Natural killer cell (primary cell): Measurements from ENCODE around the gene ACAD9. TPM values are rescaled to one million over a fixed set of nuclear protein-coding genes. Genes with fewer than 3 reads are reported as not detected.

ENCODE experiments used
- ATAC-seq, 3 donors: fragments of 150-1000 bp in 2 of 3; fragments of 200-7000 bp in 1 of 3; cut with Tn5 transposase; 1 replicate in 1 of 3; 2 replicates in 2 of 3; pipeline ENCODE4 v1.10.0; 2021; ENCODE audit warnings: mild to moderate bottlenecking in 2 of 3, moderate library complexity in 2 of 3
- DNase-seq, 2 donors: peaks; one replicate each; pipeline versions ENCODE4 v3.0.0 to v3.0.0-alpha.2; 2013 to 2021; ENCODE audit warnings: mixed read lengths in 1 of 2
- H3K27ac ChIP-seq: one replicate; pipeline ENCODE4 v1.5.1; 2013; ENCODE audit warnings: mild to moderate bottlenecking, low read length
- H3K27me3 ChIP-seq: one replicate; pipeline ENCODE4 v1.6.1; 2013; ENCODE audit warnings: low read length; ENCODE audit not compliant: control insufficient read depth, insufficient read depth
- H3K36me3 ChIP-seq: one replicate; pipeline ENCODE4 v1.6.1; 2013; ENCODE audit warnings: low read length; ENCODE audit not compliant: control insufficient read depth, insufficient read depth
- H3K4me1 ChIP-seq: one replicate; pipeline ENCODE4 v1.6.1; 2013; ENCODE audit warnings: low read length; ENCODE audit not compliant: control insufficient read depth, insufficient read depth
- H3K4me3 ChIP-seq: one replicate; pipeline ENCODE4 v1.5.1; 2013; ENCODE audit warnings: low read length
- H3K9me3 ChIP-seq: one replicate; pipeline ENCODE4 v1.6.1; 2013; ENCODE audit warnings: low read length; ENCODE audit not compliant: control insufficient read depth, insufficient read depth
- H3K27ac Mint-ChIP-seq, 2 donors: one replicate each; pipeline ENCODE4 v1.8.0; 2022; ENCODE audit warnings: mild to moderate bottlenecking in 2 of 2, mixed read lengths in 2 of 2, moderate library complexity in 1 of 2
- H3K27me3 Mint-ChIP-seq, 2 donors: one replicate each; pipeline ENCODE4 v1.8.0; 2022; ENCODE audit warnings: low read depth in 2 of 2, mixed read lengths in 2 of 2
- H3K36me3 Mint-ChIP-seq: one replicate; pipeline ENCODE4 v1.8.0; 2022; ENCODE audit warnings: mixed read lengths
- H3K4me1 Mint-ChIP-seq, 2 donors: one replicate each; pipeline ENCODE4 v1.8.0; 2022; ENCODE audit warnings: mixed read lengths in 2 of 2
- H3K4me3 Mint-ChIP-seq: one replicate; pipeline ENCODE4 v1.8.0; 2022; ENCODE audit warnings: mild to moderate bottlenecking, moderate library complexity, mixed read lengths
- H3K9me3 Mint-ChIP-seq, 2 donors: one replicate each; pipeline ENCODE4 v1.8.0; 2022; ENCODE audit warnings: mixed read lengths in 2 of 2
- CTCF ChIP-seq: fragments of 200-600 bp; IDR thresholded peaks from one replicate; pipeline ENCODE4 v1.8.0; 2022; ENCODE audit warnings: antibody characterized with exemption
- WGBS: methylation state at CpG from one replicate; pipeline ENCODE4 v1.1.7; 2013; ENCODE audit warnings: missing lambda C conversion rate; ENCODE audit not compliant: insufficient coverage; 5-methylcytosine and 5-hydroxymethylcytosine counted together
- intact Hi-C: fragments of 100-400 bp; cut with micrococcal nuclease; formaldehyde crosslinking; loops from one replicate; pipeline ENCODE4 v1.14.2; 2022
- total RNA-seq, 4 donors: library from RNA; stranded (reverse); fragments of 120-200 nt in 1 of 4; gene quantifications; one replicate each; pipeline versions ENCODE4 v1.2.3 to v1.2.4, GENCODE V29; 2013 to 2022

The ACAD9 gene
- total RNA-seq, 3 donors from 2014 or later (not counting 1 experiment from before 2014, with no cell fraction given): 43.4 to 71.3 (median 54.2) TPM

- H3K27ac Mint-ChIP-seq: no peak overlapping the region
- H3K4me1 ChIP-seq: peaks cover 7% of the 10 kb centered on the region
- no peak overlapping the region for H3K4me3 Mint-ChIP-seq
- WGBS: 83% methylated on average over 8 of the region's 8 CpGs
- no peaks in the 10 kb centered on the region for H3K36me3 Mint-ChIP-seq
- H3K9me3 ChIP-seq: no peaks in the 10 kb centered on the region
- peaks cover 12 to 16% of the 10 kb centered on the region in 2 donors for H3K27me3 Mint-ChIP-seq
- no peak for ATAC-seq
- no peak for DNase-seq
- intact Hi-C loops: no loop called here
- no peaks in the 10 kb centered on the region for H3K36me3 ChIP-seq
- H3K4me1 Mint-ChIP-seq: peaks cover 10 to 18% of the 10 kb centered on the region in 2 donors
- TF ChIP-seq CTCF: no peak
- no peaks in the 10 kb centered on the region for H3K9me3 Mint-ChIP-seq
- no peak overlapping the region for H3K4me3 ChIP-seq
- H3K27ac ChIP-seq: no peak overlapping the region
- H3K27me3 ChIP-seq: no peaks in the 10 kb centered on the region
Measured at GRCh38 chr3:128873244-128874022, 6.0 kb upstream of the ACAD9 start.

- no peak overlapping the region for H3K27ac Mint-ChIP-seq
- Histone ChIP-seq H3K4me1 (peaks cover 16% of the 10 kb centered on the region), H3K36me3 (no peaks in the 10 kb centered on the region), H3K27ac (no peak overlapping the region), H3K9me3 (no peaks in the 10 kb centered on the region), H3K27me3 (no peaks in the 10 kb centered on the region), H3K4me3 (no peak overlapping the region)
- no peaks in the 10 kb centered on the region for H3K9me3 Mint-ChIP-seq
- no peak overlapping the region for H3K4me3 Mint-ChIP-seq
- H3K27me3 Mint-ChIP-seq: peaks cover 12 to 16% of the 10 kb centered on the region in 2 donors
- intact Hi-C loops: no loop called here
- H3K4me1 Mint-ChIP-seq: peaks cover 22 to 30% of the 10 kb centered on the region in 2 donors
- TF ChIP-seq CTCF: no peak
- no peaks in the 10 kb centered on the region for H3K36me3 Mint-ChIP-seq
- 88% methylated on average over 3 of the region's 3 CpGs for WGBS
- no peak for ATAC-seq
- DNase-seq: no peak
Measured at GRCh38 chr3:128874481-128875180, 4.8 kb upstream of the ACAD9 start.

- H3K27me3 Mint-ChIP-seq: peaks cover 12 to 16% of the 10 kb centered on the region in 2 donors
- 50% methylated on average over 12 of the region's 12 CpGs for WGBS
- peaks cover 25% of the 10 kb centered on the region for H3K4me1 ChIP-seq
- H3K36me3 Mint-ChIP-seq: no peaks in the 10 kb centered on the region
- peaks cover 32 to 37% of the 10 kb centered on the region in 2 donors for H3K4me1 Mint-ChIP-seq
- H3K27me3 ChIP-seq: no peaks in the 10 kb centered on the region
- H3K27ac Mint-ChIP-seq: no peak overlapping the region
- intact Hi-C loops: no loop called here
- no peaks in the 10 kb centered on the region for H3K9me3 ChIP-seq
- H3K9me3 Mint-ChIP-seq: no peaks in the 10 kb centered on the region
- peak; percentile 29 for TF ChIP-seq CTCF
- ATAC-seq: peak in 2 of 3 donors; percentile 32 to 39
- H3K4me3 ChIP-seq: no peak overlapping the region
- no peaks in the 10 kb centered on the region for H3K36me3 ChIP-seq
- no peak overlapping the region for H3K4me3 Mint-ChIP-seq
- H3K27ac ChIP-seq: no peak overlapping the region
- peak in 1 of 2 donors; percentile 82 for DNase-seq
Measured at GRCh38 chr3:128875556-128876120, 3.8 kb upstream of the ACAD9 start.
